A673 (cell line): ENCODE data around the gene CCNY. TPM values are rescaled to one million over a fixed set of nuclear protein-coding genes. Genes with fewer than 3 reads are reported as not detected.

ENCODE experiments used
- BruUV-seq: library from RNA; stranded (reverse); fragments of 400-500 nt; replicated peaks from 2 replicates; lab custom pipeline; 2021; lab: Mats Ljungman, UMichigan
- CTCF ChIA-PET: fragments of 300-600 bp; sonication (Branson Sonifier 250); formaldehyde crosslinking; loops from one replicate; lab custom pipeline; 2022; ENCODE audit warnings: antibody characterized with exemption; lab: Charles Lee
- POLR2A ChIA-PET: fragments of 300-600 bp; sonication (Branson Sonifier 250); formaldehyde crosslinking; loops from one replicate; lab custom pipeline; 2022; ENCODE audit warnings: antibody characterized with exemption; ENCODE audit not compliant: low non-redundant PET; lab: Charles Lee
- DNase-seq: peaks from one replicate; pipeline ENCODE4 v3.0.0-alpha.2; 2015; ENCODE audit warnings: low spot score
- H3K27ac ChIP-seq: fragments of 200-600 bp; sonication (generic); 2 replicates; pipeline ENCODE4 v1.5.1; 2016; ENCODE audit warnings: mixed run types, low read depth, mild to moderate bottlenecking, mixed read lengths, antibody characterized with exemption, low read length; ENCODE audit not compliant: poor library complexity, severe bottlenecking
- H3K27me3 ChIP-seq: fragments of 200-600 bp; sonication (generic); replicated peaks from 2 replicates; pipeline ENCODE4 v1.6.1; 2017; ENCODE audit warnings: mixed run types, low read depth, mild to moderate bottlenecking, mixed read lengths, antibody characterized with exemption, low read length; ENCODE audit not compliant: insufficient read depth, poor library complexity
- H3K36me3 ChIP-seq: fragments of 200-600 bp; sonication (generic); 2 replicates; pipeline ENCODE4 v1.6.1; 2016; ENCODE audit warnings: mixed run types, mild to moderate bottlenecking, mixed read lengths, antibody characterized with exemption, low read length; ENCODE audit not compliant: insufficient read depth, poor library complexity, severe bottlenecking
- H3K4me1 ChIP-seq: fragments of 200-600 bp; sonication (generic); 2 replicates; pipeline ENCODE4 v1.6.1; 2017; ENCODE audit warnings: mixed run types, mild to moderate bottlenecking, mixed read lengths, antibody characterized with exemption, low read length; ENCODE audit not compliant: insufficient read depth, poor library complexity, severe bottlenecking
- H3K4me3 ChIP-seq: fragments of 200-600 bp; sonication (generic); 2 replicates; pipeline ENCODE4 v1.5.1; 2016; ENCODE audit warnings: low read depth, mixed run types, mild to moderate bottlenecking, mixed read lengths, low read length; ENCODE audit not compliant: poor library complexity, severe bottlenecking
- H3K9me3 ChIP-seq: fragments of 200-600 bp; sonication (generic); 2 replicates; pipeline ENCODE4 v1.6.1; 2016; ENCODE audit warnings: mixed run types, low read depth, mild to moderate bottlenecking, mixed read lengths, antibody characterized with exemption, low read length; ENCODE audit not compliant: poor library complexity, severe bottlenecking
- EZH2 ChIP-seq: fragments of 200-600 bp; sonication (generic); IDR thresholded peaks from 2 replicates; pipeline ENCODE4 v1.6.1; 2017; ENCODE audit warnings: borderline replicate concordance, low read depth, mild to moderate bottlenecking, mixed read lengths, antibody characterized with exemption, low read length; ENCODE audit not compliant: poor library complexity, severe bottlenecking
- intact Hi-C: fragments of 100-400 bp; cut with micrococcal nuclease; formaldehyde crosslinking; loops from one replicate; pipeline ENCODE4 v1.10.0; 2022; ENCODE audit not compliant: unreplicated experiment
- total RNA-seq: library from RNA; stranded (reverse); gene quantifications from 2 replicates; pipeline ENCODE4 v1.2.3, GENCODE V29; 2021
- TF ChIP-seq, protein P1 (sequence below): fragments of 300-800, 200-600 bp; sonication (generic); conservative IDR thresholded peaks from 2 replicates; pipeline ENCODE4 v1.5.1; 2017; ENCODE audit warnings: low read depth, mild to moderate bottlenecking, antibody characterized with exemption, low read length, moderate library complexity, mixed read lengths

CCNY gene
- total RNA-seq, 1 experiment from 2014 or later: 84.8 TPM

DNA sequence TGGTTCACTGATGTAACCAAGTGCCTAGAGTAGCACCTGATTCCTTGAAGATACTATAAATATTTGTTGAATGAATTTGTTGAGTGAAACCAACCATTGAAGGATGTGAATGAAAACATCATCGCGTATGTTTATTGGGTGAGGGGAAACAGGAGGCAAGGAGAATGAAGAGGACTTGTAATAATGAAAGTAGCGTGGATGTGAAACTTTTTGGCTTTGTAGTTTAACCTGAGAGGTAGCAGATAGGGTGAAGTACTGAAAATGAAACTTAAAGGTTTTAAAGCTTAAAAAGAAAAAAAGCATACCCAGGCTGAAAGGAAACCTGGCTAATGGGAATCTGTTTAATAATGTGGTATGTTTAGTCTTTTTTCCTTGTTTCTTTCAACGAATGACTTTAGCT lies 5.2 kb downstream of the CCNY start:
- Histone ChIP-seq H3K36me3 (no peaks in the 10 kb centered on the region), H3K9me3 (no peaks in the 10 kb centered on the region), H3K4me3 (no peak overlapping the region), H3K27ac (no peak overlapping the region), H3K27me3 (no peaks in the 10 kb centered on the region), H3K4me1 (peaks cover 44% of the 10 kb centered on the region)
- POLR2A ChIA-PET: no interaction called here
- no peak for DNase-seq
- no TSS peak for BruUV-seq
- TF ChIP-seq, protein P1, sequence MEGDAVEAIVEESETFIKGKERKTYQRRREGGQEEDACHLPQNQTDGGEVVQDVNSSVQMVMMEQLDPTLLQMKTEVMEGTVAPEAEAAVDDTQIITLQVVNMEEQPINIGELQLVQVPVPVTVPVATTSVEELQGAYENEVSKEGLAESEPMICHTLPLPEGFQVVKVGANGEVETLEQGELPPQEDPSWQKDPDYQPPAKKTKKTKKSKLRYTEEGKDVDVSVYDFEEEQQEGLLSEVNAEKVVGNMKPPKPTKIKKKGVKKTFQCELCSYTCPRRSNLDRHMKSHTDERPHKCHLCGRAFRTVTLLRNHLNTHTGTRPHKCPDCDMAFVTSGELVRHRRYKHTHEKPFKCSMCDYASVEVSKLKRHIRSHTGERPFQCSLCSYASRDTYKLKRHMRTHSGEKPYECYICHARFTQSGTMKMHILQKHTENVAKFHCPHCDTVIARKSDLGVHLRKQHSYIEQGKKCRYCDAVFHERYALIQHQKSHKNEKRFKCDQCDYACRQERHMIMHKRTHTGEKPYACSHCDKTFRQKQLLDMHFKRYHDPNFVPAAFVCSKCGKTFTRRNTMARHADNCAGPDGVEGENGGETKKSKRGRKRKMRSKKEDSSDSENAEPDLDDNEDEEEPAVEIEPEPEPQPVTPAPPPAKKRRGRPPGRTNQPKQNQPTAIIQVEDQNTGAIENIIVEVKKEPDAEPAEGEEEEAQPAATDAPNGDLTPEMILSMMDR: no peak
- no peak for TF ChIP-seq EZH2
- intact Hi-C loops: no loop called here
- CTCF ChIA-PET: no interaction called here

DNA sequence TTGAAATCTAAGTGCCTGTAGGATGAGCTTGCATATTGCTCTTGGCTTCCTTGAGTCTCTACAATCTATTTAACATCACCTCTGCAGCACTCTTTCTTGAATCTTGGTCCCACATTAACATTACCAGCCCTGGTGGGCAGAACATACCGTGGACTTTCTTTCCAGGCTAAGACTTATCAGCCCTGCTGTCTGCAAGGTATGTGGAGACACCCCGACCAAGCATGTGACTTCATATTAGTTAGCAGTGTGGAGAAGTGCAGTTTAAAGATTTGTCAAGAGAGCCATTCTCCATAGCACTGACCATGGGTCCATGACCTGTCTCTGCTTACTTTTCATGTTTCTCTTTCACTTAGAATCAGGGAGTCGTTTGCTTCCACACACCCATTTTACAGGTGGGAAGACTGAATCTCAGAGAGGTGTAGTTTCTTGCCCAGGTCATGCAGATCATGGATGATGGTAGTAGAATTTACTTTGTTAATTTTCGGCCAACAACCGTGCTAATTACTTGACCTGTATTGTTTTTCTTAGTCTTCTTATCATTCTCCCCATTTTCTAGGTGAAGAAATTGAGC lies 6.0 kb downstream of the CCNY start:
- Histone ChIP-seq H3K36me3 (no peaks in the 10 kb centered on the region), H3K27me3 (no peaks in the 10 kb centered on the region), H3K9me3 (no peaks in the 10 kb centered on the region), H3K4me3 (no peak overlapping the region), H3K4me1 (peaks cover 50% of the 10 kb centered on the region), H3K27ac (no peak overlapping the region)
- CTCF ChIA-PET: interaction anchor here (0.6 kb wide), 1 partner anchor 178 kb away, joined by 4 read pairs; no protein-coding TSS in a partner anchor
- no TSS peak for BruUV-seq
- POLR2A ChIA-PET: no interaction called here
- intact Hi-C loops: no loop called here
- TF ChIP-seq, protein P1: no peak
- TF ChIP-seq EZH2: no peak
- DNase-seq: no peak

DNA sequence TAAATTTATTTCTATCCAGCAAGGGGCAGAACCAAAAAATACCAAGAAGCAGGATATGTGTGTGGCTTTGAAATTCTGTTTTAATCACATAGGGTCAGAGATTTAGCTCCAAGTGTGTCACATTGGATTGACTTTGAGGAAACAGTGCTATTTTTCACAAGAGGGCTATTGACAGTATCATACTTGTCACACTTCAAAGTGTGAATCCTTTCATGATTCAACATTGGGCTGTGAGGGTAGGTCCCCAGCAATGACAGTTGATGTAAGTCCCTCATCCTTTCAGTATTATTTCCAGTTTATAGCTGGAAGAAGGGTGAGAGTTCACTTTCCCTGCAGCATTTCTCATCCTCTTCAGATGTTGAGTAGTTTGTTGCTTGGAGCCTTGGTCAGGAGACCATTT lies 7.4 kb downstream of the CCNY start:
- Histone ChIP-seq H3K36me3 (no peaks in the 10 kb centered on the region), H3K4me3 (no peak overlapping the region), H3K4me1 (peaks cover 54% of the 10 kb centered on the region), H3K9me3 (no peaks in the 10 kb centered on the region), H3K27me3 (no peaks in the 10 kb centered on the region), H3K27ac (no peak overlapping the region)
- TF ChIP-seq, protein P1: no peak
- TF ChIP-seq EZH2: no peak
- DNase-seq: no peak
- ChIA-PET CTCF (no interaction called here), POLR2A (no interaction called here)
- intact Hi-C loops: no loop called here
- no TSS peak for BruUV-seq
